Effector memory CD4-positive, alpha-beta T cell (primary cell): ENCODE data around the gene ADPGK.

Source experiments
- DNase-seq, 3 donors: peaks; one replicate each; pipeline ENCODE4 v3.0.0-alpha.2; 2020
- H3K27ac ChIP-seq: 2 replicates; pipeline ENCODE4 v1.7.0; 2013; ENCODE audit warnings: mild to moderate bottlenecking, low read length, moderate library complexity; ENCODE audit not compliant: insufficient read depth, poor library complexity, severe bottlenecking
- H3K27me3 ChIP-seq: replicated peaks from 2 replicates; pipeline ENCODE4 v1.7.0; 2013; ENCODE audit warnings: mild to moderate bottlenecking, low read length; ENCODE audit not compliant: insufficient read depth, control insufficient read depth, poor library complexity, severe bottlenecking
- H3K36me3 ChIP-seq: 2 replicates; pipeline ENCODE4 v1.7.0; 2013; ENCODE audit warnings: mild to moderate bottlenecking, low read length, moderate library complexity; ENCODE audit not compliant: control insufficient read depth, insufficient read depth
- H3K4me1 ChIP-seq: 2 replicates; pipeline ENCODE4 v1.7.0; 2013; ENCODE audit warnings: low read length, mild to moderate bottlenecking; ENCODE audit not compliant: control insufficient read depth, insufficient read depth, poor library complexity, severe bottlenecking
- H3K4me3 ChIP-seq: 2 replicates; pipeline ENCODE4 v1.7.0; 2013; ENCODE audit warnings: low read length, low read depth, mild to moderate bottlenecking; ENCODE audit not compliant: insufficient read depth, poor library complexity, severe bottlenecking
- H3K9me3 ChIP-seq: 2 replicates; pipeline ENCODE4 v1.7.0; 2013; ENCODE audit warnings: mild to moderate bottlenecking, low read length, moderate library complexity; ENCODE audit not compliant: control insufficient read depth

Gene ADPGK

DNA sequence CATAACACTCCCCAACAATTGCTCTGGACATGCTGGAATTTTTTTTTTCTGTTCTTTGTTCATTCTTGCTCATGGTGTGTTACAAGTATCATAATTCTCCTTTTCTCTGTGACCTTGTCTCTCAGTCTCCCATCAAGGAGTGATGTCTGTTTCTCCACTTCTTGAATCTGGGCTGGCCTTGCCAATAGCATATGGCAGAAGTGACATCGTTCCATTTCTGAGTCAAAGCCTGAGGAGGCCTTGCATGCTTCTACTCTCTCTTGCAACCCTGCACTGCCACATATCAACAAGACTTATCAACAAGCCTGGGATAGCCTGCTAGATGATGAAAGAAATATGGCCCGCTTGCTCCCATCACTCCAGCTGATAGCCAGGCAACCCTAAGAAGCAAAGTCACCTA is 8.9 kb upstream of the ADPGK start:
- DNase-seq, result no peak
- Histone ChIP-seq H3K4me3 (no peak overlapping the region), H3K9me3 (no peaks in the 10 kb centered on the region), H3K4me1 (peaks cover 10% of the 10 kb centered on the region), H3K36me3 (no peaks in the 10 kb centered on the region), H3K27me3 (no peaks in the 10 kb centered on the region), H3K27ac (no peak overlapping the region)

DNA sequence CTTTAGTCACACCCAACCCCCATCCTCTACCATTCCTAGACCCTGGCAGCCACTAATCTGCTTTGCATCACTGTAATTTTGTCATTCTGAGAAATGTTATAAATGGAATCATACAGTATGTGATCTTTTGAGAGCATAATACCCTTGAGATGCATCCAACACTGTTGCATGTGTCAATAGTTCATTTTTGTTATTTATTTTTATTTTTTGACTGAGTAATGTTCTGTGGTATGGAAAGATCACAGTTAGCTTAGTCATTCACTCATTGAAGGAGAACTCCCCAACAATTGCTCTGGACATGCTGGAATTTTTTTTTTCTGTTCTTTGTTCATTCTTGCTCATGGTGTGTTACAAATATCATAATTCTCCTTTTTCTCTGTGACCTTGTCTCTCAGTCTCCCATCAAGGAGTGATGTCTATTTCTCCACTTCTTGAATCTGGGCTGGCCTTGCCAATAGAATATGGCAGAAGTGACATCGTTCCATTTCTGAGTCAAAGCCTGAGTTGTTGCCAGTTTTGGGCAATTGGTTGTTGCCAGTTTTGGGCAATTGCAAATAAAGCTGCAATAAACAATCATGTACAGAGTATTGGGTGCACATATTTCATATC is 6.8 kb upstream of the ADPGK start:
- no peak for DNase-seq
- H3K27ac ChIP-seq, result no peak overlapping the region
- H3K4me3 ChIP-seq, result no peak overlapping the region
- peaks cover 9% of the 10 kb centered on the region for H3K4me1 ChIP-seq
- no peaks in the 10 kb centered on the region for H3K9me3 ChIP-seq
- no peaks in the 10 kb centered on the region for H3K27me3 ChIP-seq
- no peaks in the 10 kb centered on the region for H3K36me3 ChIP-seq

DNA sequence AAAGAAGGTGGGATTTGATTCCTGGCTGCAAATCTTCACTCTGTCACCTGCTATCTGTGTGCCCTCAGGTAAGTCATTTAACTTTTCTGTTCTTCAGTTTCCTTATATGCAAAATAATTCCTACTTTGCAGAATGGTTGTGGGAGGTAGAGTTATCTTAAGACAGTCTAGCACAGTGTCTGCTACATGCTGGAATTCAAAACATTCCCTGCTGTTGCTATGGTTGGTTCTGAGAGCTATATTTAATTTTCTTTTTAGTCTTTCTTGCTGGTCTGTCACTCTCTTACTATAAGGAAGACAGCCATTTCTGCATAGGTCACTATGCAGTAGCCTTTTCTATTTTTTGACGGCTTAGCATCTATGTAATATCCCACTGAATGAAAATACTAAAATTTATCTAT is 4.0 kb upstream of the ADPGK start:
- Histone ChIP-seq H3K36me3 (no peaks in the 10 kb centered on the region), H3K27me3 (no peaks in the 10 kb centered on the region)
- no peak for DNase-seq

DNA sequence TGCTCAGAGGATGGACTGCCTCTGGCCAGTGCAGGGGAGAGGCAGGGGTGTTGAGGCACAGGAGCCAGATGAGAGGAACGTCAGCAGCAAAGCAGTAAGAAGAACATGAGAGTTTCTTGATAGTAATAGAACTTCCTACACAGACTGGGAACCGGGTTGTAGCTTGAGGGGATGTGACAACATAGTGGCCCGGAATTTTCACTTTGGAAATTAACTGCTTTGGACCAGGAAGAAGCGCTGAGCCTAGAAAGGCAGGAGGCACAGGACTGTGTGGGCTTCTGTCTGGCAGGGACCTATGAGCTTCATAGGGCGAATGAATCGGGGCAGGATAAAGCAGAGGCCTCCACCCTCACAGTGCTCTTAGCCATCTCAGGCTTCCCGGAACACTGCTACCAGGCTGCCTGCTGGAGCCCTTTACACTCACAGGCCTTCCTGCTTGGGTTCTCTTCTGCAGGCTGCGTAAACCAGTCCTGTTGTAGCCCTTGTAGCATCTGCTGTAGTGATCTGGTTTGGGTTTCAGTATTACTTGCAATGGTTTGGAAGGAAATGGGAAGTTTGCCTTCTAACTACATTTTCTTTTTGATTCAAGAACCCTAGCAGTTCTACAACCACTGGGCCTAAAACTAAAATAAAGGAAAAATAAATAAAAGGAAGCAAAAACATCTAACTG is 3.3 kb upstream of the ADPGK start:
- Histone ChIP-seq H3K27me3 (no peaks in the 10 kb centered on the region), H3K4me3 (no peak overlapping the region), H3K4me1 (peaks cover 22% of the 10 kb centered on the region), H3K36me3 (no peaks in the 10 kb centered on the region), H3K9me3 (no peaks in the 10 kb centered on the region), H3K27ac (peak overlapping the region; percentile 50)
- DNase-seq, result no peak

More for the DNA sequence above, 4.0 kb upstream of the ADPGK start:
- peaks cover 16% of the 10 kb centered on the region for H3K4me1 ChIP-seq
- no peak overlapping the region for H3K27ac ChIP-seq
- no peak overlapping the region for H3K4me3 ChIP-seq
- no peaks in the 10 kb centered on the region for H3K9me3 ChIP-seq

DNA sequence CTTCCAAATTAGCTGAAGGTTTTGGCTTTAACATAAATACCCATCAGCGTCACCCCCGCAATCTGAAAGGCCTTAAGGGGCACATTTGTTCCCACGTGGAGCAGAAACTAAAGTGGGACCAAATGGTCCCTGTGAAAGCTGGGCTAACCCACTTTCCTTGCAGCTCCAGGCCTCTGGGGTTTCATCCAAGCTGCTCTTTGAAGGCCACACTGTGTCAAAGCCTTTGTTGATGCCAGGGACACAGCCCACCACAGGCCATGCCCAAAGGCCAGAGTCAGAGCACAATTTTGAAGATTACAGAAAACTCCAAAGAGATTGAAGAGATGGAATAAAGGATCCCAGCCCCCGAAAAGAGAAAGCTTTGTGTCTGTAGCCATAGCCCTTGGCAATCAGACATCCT is 2.7 kb upstream of the ADPGK start:
- Histone ChIP-seq H3K27ac (peak overlapping the region; percentile 50), H3K9me3 (no peaks in the 10 kb centered on the region), H3K4me3 (no peak overlapping the region), H3K4me1 (peaks cover 25% of the 10 kb centered on the region), H3K36me3 (no peaks in the 10 kb centered on the region), H3K27me3 (no peaks in the 10 kb centered on the region)
- DNase-seq, result no peak

DNA sequence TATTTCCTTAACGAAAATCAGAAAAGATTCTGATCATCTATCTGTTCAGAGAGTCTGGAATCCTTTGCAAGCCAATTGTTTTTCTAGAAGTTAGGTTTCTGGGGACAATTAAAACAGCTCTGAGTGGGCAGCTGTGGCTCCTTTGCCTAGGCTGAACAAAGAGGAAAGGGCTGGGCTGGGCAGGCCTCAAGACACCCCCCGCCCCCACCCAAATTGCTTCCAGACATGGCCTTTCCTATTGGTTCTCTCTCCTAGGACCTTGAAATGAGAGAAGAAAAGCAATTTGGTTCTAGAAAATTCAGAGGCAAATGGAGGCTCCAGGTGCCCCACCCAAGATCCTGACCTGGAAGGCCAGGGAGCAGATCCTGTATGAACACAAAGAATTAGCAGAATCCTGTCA is 2.3 kb upstream of the ADPGK start:
- no peak overlapping the region for H3K4me3 ChIP-seq
- H3K27ac ChIP-seq, result peak overlapping the region; percentile 50
- H3K27me3 ChIP-seq, result no peaks in the 10 kb centered on the region
- H3K4me1 ChIP-seq, result peaks cover 25% of the 10 kb centered on the region
- no peaks in the 10 kb centered on the region for H3K36me3 ChIP-seq
- no peak for DNase-seq
- H3K9me3 ChIP-seq, result no peaks in the 10 kb centered on the region

DNA sequence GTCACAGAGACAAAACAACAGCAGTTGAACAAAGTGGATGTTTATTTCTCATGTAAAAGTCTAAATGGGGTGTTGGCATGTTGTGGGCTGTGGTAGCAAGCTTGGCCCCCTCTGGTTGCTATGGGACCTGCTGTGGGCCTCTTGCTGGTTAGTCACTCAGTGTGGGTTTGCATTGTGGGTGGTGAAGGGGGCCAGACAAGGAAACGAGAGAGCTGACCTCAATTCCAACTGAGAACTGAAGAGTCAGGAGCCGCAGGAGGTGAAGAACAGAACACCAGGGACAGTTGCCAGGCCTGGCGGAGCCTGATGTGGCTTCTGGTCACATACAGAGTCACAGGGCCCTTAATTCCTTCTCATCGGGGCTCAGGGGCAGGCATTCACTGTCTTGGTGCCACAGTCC is 1.9 kb upstream of the ADPGK start:
- no peaks in the 10 kb centered on the region for H3K27me3 ChIP-seq
- H3K36me3 ChIP-seq, result no peaks in the 10 kb centered on the region
- peak; percentile 47 to 70 (median 50) for DNase-seq
- peak overlapping the region; percentile 94 for H3K27ac ChIP-seq
- H3K4me1 ChIP-seq, result peaks cover 25% of the 10 kb centered on the region
- no peak overlapping the region for H3K4me3 ChIP-seq
- H3K9me3 ChIP-seq, result no peaks in the 10 kb centered on the region

DNA sequence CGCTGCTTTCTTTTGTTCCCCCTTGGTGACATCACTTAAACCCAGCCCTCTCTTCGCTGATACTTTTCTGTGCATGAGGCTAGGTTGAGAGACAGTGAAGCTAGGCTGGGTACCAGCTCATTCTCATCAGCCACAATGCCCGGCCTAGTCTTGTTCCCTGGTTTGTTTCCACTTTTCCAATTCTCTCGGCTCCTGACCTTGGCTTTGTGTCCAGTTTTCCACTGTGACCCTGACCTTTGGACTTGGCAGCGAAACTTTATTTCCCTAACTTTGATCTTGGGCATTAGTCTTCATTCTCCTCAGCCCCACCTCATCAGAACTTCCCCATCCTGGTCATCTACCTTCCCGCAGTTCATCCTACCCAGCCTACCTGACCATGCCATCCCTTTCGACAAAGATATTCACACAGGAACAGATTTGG is 908 bp upstream of the ADPGK start:
- no peak for DNase-seq
- Histone ChIP-seq H3K27me3 (no peaks in the 10 kb centered on the region), H3K36me3 (no peaks in the 10 kb centered on the region), H3K4me1 (peaks cover 25% of the 10 kb centered on the region), H3K27ac (peak overlapping the region; percentile 94), H3K4me3 (peak overlapping the region; percentile 90), H3K9me3 (no peaks in the 10 kb centered on the region)

DNA sequence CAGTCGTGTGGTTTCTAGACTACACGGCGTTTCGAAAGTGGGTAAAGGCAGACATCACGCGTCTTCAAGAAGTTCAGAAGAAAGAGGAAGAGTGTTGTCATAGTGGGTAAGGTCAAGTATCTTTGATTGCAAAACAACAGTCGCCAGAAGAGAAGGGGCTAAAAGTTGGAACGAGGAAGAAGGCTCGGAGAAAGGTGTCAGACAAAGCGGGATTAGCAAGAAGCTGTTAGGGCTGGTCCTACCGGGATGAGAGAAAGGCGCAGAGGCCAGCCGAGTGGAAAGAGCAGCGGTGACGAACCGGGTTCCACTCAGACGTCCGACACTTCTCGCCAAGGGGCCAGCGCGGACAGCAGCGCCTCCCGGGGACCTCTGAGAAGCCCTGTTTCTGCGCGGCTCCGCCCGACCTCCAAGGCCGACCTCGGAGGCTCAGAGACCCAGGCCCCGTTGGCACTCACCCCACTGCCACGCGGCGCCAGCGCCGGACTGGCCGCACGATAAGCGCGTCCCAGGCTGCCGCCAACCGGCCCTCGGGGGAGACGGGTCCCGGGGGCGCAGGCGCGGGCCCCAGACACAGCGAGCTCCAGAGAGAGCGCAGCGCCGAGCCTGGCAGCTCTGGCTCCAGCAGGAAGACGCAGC is 436 bp downstream of the ADPGK start:
- DNase-seq, result peak in 1 of 3 donors; percentile 11
- H3K4me1 ChIP-seq, result peaks cover 25% of the 10 kb centered on the region
- no peaks in the 10 kb centered on the region for H3K27me3 ChIP-seq
- H3K9me3 ChIP-seq, result no peaks in the 10 kb centered on the region
- peak overlapping the region; percentile 90 for H3K4me3 ChIP-seq
- H3K36me3 ChIP-seq, result peaks cover 5% of the 10 kb centered on the region
- peak overlapping the region; percentile 94 for H3K27ac ChIP-seq
